Kidney (tissue), 14 donors: ENCODE results near the gene SORCS2. TPM values are rescaled to one million over a fixed set of nuclear protein-coding genes. Genes with fewer than 3 reads are reported as not detected.

Source experiments
- DNase-seq, 5 donors: peaks; one replicate each; pipeline ENCODE4 v3.0.0-alpha.2; 2013 to 2020
- FAIRE-seq: peaks from 2 replicates; lab custom pipeline; 2012; peaks lifted over from hg19 to GRCh38; lab: Jason Lieb, UNC
- H3K27ac ChIP-seq, 2 donors: one replicate each; pipeline ENCODE4 v1.7.0; 2013; ENCODE audit warnings: low read depth in 2 of 2, low read length in 2 of 2, inconsistent platforms in 1 of 2
- H3K27me3 ChIP-seq: one replicate; pipeline ENCODE4 v1.7.1; 2013; ENCODE audit warnings: low read length, inconsistent platforms; ENCODE audit not compliant: control insufficient read depth, insufficient read depth
- H3K36me3 ChIP-seq, 3 donors: one replicate each; pipeline versions ENCODE4 v1.7.0 to v1.7.1; 2013; ENCODE audit warnings: low read length in 3 of 3, control low read depth in 1 of 3, inconsistent platforms in 1 of 3; ENCODE audit not compliant: insufficient read depth in 3 of 3, control insufficient read depth in 2 of 3
- H3K4me1 ChIP-seq, 3 donors: one replicate each; pipeline versions ENCODE4 v1.7.0 to v1.7.1; 2013; ENCODE audit warnings: low read length in 3 of 3, inconsistent platforms in 1 of 3, low read depth in 1 of 3; ENCODE audit not compliant: control insufficient read depth in 2 of 3, insufficient read depth in 2 of 3
- H3K4me3 ChIP-seq, 3 donors: one replicate each; pipeline versions ENCODE4 v1.7.0 to v1.8.1; 2013; ENCODE audit warnings: low read length in 3 of 3, control low read depth in 1 of 3, inconsistent platforms in 1 of 3
- H3K9ac ChIP-seq, 3 donors: one replicate each; pipeline versions ENCODE4 v1.7.0 to v1.7.1; 2013; ENCODE audit warnings: low read length in 3 of 3, control low read depth in 1 of 3, inconsistent platforms in 1 of 3
- H3K9me3 ChIP-seq, 3 donors: one replicate each; pipeline versions ENCODE4 v1.7.0 to v1.7.1; 2013; ENCODE audit warnings: low read length in 3 of 3, control low read depth in 1 of 3, inconsistent platforms in 1 of 3; ENCODE audit not compliant: control insufficient read depth in 2 of 3, insufficient read depth in 1 of 3
- intact Hi-C: fragments of 100-400 bp; cut with DNase I; formaldehyde crosslinking; loops from one replicate; pipeline ENCODE4 v1.11.1; 2022
- polyA plus RNA-seq: library from polyadenylated mRNA; stranded (reverse); fragments of 350-450 nt; fragmentation: Illumina TruSeq; extraction: RNeasy Lipid Tissue Mini Kit (QIAGEN cat#74804); gene quantifications from one replicate; pipeline ENCODE4 v1.2.3, GENCODE V29; 2014; ENCODE audit warnings: low read depth, low replicate concordance; ENCODE audit not compliant: insufficient read depth
- total RNA-seq: library from RNA; stranded (reverse); fragmentation: NEBNext Ultra II Directional; extraction: Animal tissue kit (Norgen Biotek cat#: 25700); gene quantifications from one replicate; pipeline ENCODE4 v1.2.1, GENCODE V29; 2021
- TF ChIP-seq, protein P1 (sequence below): IDR thresholded peaks from 3 replicates; pipeline ENCODE4 v1.5.1; 2012; ENCODE audit warnings: mild to moderate bottlenecking, moderate library complexity, borderline replicate concordance; ENCODE audit not compliant: insufficient read depth; ENCODE audit errors: extremely low read depth
- donor health status: control.
- donor health status: control.
- donor health status: control.
- donor health status: control.
- donor health status: control.
- donor health status: DM: yes; HTN: yes; CAD: no.
- donor health status: Normal renal cell carcinoma (clear cell type).

The SORCS2 gene
- total and polyA plus RNA-seq, 2 donors from 2014 or later = 6.1 to 9.1 TPM

DNA sequence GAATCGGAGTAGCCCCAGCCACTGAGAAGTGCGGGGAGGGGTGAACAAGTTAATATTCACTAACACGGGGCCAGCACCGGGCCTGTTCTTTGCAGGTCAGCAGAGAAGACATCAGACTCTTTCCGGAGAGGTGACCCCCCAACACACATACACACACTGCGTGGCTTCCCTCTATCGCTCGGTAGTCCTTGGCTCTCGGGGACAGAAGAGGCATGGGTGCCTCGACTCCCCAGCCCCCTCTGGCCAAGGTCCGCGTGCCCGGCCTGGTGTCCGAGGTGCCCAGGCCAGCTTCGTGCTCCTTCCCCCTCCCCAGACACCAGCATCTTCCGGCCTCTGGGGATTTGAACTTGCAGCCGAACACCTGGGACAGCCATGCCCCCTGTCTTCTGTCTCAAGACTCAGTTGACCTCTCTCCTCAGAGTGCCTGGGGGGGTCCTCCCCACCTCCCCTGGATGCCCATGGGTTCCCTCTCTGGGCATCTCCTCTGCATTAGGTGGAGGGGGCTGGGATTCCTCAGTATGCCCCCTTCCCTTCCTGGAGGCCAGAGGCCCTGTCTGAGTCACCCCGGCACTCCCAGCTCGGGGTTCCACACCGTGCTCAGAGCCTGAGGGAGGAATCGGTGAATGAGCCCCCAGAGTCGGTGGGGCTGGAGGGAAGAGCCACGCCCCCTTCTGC, 104.5 kb downstream of the SORCS2 start:
- H3K27me3 ChIP-seq = no peaks in the 10 kb centered on the region
- H3K4me3 ChIP-seq = no peak overlapping the region
- H3K27ac ChIP-seq = no peak overlapping the region
- no peaks in the 10 kb centered on the region for H3K9me3 ChIP-seq
- peaks cover 0 to 2% (median 0%) of the 10 kb centered on the region in 3 donors for H3K4me1 ChIP-seq
- intact Hi-C loops = loop anchor here (10.0 kb wide), 1 partner anchor 102 kb away; the partner anchor contains the start of gene SORCS2
- TF ChIP-seq, protein P1, sequence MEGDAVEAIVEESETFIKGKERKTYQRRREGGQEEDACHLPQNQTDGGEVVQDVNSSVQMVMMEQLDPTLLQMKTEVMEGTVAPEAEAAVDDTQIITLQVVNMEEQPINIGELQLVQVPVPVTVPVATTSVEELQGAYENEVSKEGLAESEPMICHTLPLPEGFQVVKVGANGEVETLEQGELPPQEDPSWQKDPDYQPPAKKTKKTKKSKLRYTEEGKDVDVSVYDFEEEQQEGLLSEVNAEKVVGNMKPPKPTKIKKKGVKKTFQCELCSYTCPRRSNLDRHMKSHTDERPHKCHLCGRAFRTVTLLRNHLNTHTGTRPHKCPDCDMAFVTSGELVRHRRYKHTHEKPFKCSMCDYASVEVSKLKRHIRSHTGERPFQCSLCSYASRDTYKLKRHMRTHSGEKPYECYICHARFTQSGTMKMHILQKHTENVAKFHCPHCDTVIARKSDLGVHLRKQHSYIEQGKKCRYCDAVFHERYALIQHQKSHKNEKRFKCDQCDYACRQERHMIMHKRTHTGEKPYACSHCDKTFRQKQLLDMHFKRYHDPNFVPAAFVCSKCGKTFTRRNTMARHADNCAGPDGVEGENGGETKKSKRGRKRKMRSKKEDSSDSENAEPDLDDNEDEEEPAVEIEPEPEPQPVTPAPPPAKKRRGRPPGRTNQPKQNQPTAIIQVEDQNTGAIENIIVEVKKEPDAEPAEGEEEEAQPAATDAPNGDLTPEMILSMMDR = no peak
- no peaks in the 10 kb centered on the region for H3K36me3 ChIP-seq
- H3K9ac ChIP-seq = no peak overlapping the region
- FAIRE-seq (no peak), DNase-seq (peak in 2 of 5 donors; percentile 45 to 49)

DNA sequence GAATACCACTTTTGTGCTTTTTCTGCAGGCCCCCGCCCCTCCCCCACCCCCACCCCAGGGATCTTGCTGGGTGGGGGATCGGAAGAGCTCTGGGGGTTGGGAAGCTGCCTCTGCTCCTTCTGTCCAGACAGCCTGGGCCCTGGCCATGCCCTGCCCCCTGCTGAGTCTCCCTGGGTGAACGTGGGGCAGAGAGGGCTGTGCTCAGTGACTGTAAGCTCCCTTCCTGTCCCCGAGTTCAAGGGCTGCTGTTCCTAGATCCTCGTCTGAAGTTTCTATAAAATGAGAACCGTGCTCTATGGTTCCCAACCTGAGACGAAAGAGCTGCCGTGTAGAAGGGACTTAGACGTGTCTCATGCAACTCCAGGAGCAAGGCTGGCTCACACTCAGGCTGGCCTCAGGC, 105.0 kb downstream of the SORCS2 start:
- intact Hi-C loops = loop anchor here (10.0 kb wide), 1 partner anchor 103 kb away; the partner anchor contains the start of gene SORCS2
- no peaks in the 10 kb centered on the region for H3K9me3 ChIP-seq
- H3K9ac ChIP-seq = no peak overlapping the region
- TF ChIP-seq, protein P1 = no peak
- no peak for FAIRE-seq
- no peaks in the 10 kb centered on the region for H3K36me3 ChIP-seq
- DNase-seq = no peak
- no peaks in the 10 kb centered on the region for H3K4me1 ChIP-seq
- H3K27me3 ChIP-seq = no peaks in the 10 kb centered on the region
- no peak overlapping the region for H3K27ac ChIP-seq
- no peak overlapping the region for H3K4me3 ChIP-seq

DNA sequence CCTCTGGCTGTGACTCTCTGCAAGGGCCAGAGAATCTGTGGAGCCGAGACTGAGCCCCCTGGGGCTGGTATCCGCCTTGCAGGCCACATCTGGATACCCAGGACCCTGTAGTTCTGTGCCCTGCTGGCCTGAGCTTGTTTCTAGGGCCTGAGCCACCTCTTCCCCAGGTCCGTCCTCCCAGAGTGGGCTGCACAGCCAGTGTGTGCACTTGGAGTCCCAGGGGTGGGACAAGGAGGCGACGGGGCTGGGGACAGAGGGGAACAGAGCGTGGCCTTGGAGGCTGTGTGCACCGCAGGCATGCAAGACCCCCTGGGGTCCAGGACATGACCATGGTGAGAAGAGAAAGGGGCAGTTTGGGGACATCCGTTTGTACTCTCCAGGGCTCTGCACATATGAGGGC, 105.5 kb downstream of the SORCS2 start:
- Histone ChIP-seq H3K9ac (no peak overlapping the region), H3K4me3 (no peak overlapping the region), H3K27me3 (no peaks in the 10 kb centered on the region), H3K36me3 (no peaks in the 10 kb centered on the region), H3K27ac (no peak overlapping the region), H3K4me1 (no peaks in the 10 kb centered on the region), H3K9me3 (no peaks in the 10 kb centered on the region)
- DNase-seq = peak in 2 of 5 donors; percentile 34 to 45
- intact Hi-C loops = loop anchor here (10.0 kb wide), 1 partner anchor 103 kb away; the partner anchor contains the start of gene SORCS2
- no peak for FAIRE-seq
- TF ChIP-seq, protein P1 = no peak
